ENCODE data around the gene TBC1D3G.
"Not testable (repeated sequence)": the region's sequence is repeated elsewhere in the genome, so short reads cannot be mapped to it uniquely, and the experiment has no call there.

Gene TBC1D3G

GRCh38 chr17:36323584-36323983 is at the start of gene TBC1D3G:
TSS of gene TBC1D3G (plus strand) at chr17:36323884. CDS start at chr17:36325412, 1,528 bp downstream.
- DNase-seq (ENCODE audit: low spot score), result not testable (repeated sequence)

- DNase-seq (ENCODE audit: low spot score), result not testable (repeated sequence)
These were observed 40.4 kb upstream of the TBC1D3G start for GRCh38 chr17:36283256-36283655.

GRCh38 chr17:36284219-36284618 is 39.5 kb upstream of the TBC1D3G start:
- DNase-seq (ENCODE audit: low spot score), result not testable (repeated sequence)

- not testable (repeated sequence) for DNase-seq (ENCODE audit: low spot score)
These were observed 33.6 kb upstream of the TBC1D3G start for GRCh38 chr17:36289965-36290612.

GRCh38 chr17:36295161-36295560 is 28.5 kb upstream of the TBC1D3G start:
- not testable (repeated sequence) for DNase-seq (ENCODE audit: low spot score)

GRCh38 chr17:36315736-36316135 is 7.9 kb upstream of the TBC1D3G start:
- not testable (repeated sequence) for DNase-seq (ENCODE audit: low spot score)

GRCh38 chr17:36362496-36362895 is 38.8 kb downstream of the TBC1D3G start:
- not testable (repeated sequence) for DNase-seq (ENCODE audit: low spot score)

- DNase-seq (ENCODE audit: low spot score), result not testable (repeated sequence)
These were observed 52.3 kb downstream of the TBC1D3G start for GRCh38 chr17:36375938-36376337.
